Fibroblast of villous mesenchyme (primary cell): ENCODE results near the gene CREB5. TPM values are rescaled to one million over a fixed set of nuclear protein-coding genes. Genes with fewer than 3 reads are reported as not detected.
A peak's percentile ranks its signal among the peaks of the same experiment; 100 is the strongest.

Experiments
- DNase-seq: peaks from one replicate; pipeline ENCODE4 v3.0.0-alpha.2; 2010; ENCODE audit warnings: low read depth
- H3K4me3 ChIP-seq: 2 replicates; pipeline ENCODE4 v1.5.1; 2011; ENCODE audit warnings: low read depth, mild to moderate bottlenecking, low read length
- CTCF ChIP-seq: IDR thresholded peaks from 2 replicates; pipeline ENCODE4 v1.5.1; 2012; ENCODE audit warnings: low read depth, mild to moderate bottlenecking, low read length; ENCODE audit not compliant: insufficient read depth
- total RNA-seq: library from RNA; depleted of rRNA; stranded (reverse); fragments of >200 nt; gene quantifications from 2 replicates; pipeline ENCODE4 v1.2.3, GENCODE V29; 2012

Gene CREB5
- total RNA-seq, 1 donor = 6.0 TPM

GRCh38 chr7:28685644-28686417 lies 273.5 kb downstream of the CREB5 start:
- peak; percentile 97 for DNase-seq
- TF ChIP-seq CTCF = no peak
- H3K4me3 ChIP-seq = peak overlapping the region; percentile 72

GRCh38 chr7:28686418-28686800 lies 274.1 kb downstream of the CREB5 start:
- DNase-seq = peak; percentile 70
- peak overlapping the region; percentile 72 for H3K4me3 ChIP-seq
- TF ChIP-seq CTCF = no peak

DNA sequence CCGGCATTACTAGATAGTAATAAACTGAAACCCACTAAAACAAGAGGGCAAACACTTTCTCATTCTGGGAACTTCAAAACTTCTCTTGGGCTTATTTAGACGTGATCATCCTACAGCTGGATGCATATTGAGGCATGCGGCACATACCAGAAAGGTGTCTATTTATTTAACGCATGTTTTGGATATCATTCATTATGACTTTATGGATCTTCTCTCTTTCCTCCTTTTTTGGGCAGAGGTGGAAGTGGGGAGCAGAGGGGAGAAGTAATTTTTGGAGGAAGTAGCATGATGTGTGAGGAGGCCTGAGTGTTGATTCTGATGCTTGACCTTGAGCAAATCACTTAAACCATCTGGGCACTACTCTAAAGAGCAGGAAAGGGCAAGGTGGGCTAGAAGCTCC lies 275.2 kb downstream of the CREB5 start:
- H3K4me3 ChIP-seq = no peak overlapping the region

DNA sequence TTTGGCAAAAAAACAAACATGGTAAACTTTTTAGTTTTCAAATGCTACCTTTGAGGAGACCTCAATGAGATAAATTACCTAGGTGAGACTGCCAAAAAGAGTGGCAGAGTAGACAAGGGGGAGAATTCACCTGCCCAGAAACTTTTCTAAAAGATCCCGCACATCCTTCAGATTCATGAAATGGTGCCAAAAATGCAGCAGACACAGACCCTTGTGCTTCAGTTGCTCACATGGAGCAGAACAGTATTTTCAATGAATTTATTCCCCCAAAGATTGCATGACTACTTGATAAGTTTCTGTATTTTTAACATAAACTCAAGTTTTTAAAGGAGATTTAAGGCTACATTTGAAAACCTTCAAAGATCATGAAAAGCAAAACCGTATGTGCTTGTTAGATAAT lies 275.9 kb downstream of the CREB5 start:
- DNase-seq = no peak
- TF ChIP-seq CTCF = no peak
- H3K4me3 ChIP-seq = no peak overlapping the region

More for the DNA sequence above, 275.2 kb downstream of the CREB5 start:
- DNase-seq = no peak
- TF ChIP-seq CTCF = no peak

GRCh38 chr7:28688651-28689050 lies 276.3 kb downstream of the CREB5 start:
- no peak overlapping the region for H3K4me3 ChIP-seq
- no peak for TF ChIP-seq CTCF
- DNase-seq = no peak

- H3K4me3 ChIP-seq = no peak overlapping the region
- no peak for TF ChIP-seq CTCF
- no peak for DNase-seq
Observed at GRCh38 chr7:28695300-28696295, 283.3 kb downstream of the CREB5 start.
